Measurements from ENCODE around the gene LRMDA. TPM values are rescaled to one million over a fixed set of nuclear protein-coding genes. Genes with fewer than 3 reads are reported as not detected.

Gene LRMDA
- total and polyA plus RNA-seq, 2 donors (not counting 3 experiments of a cell fraction or from before 2014, with no cell fraction given) = 9.7 to 18.0 TPM

DNA sequence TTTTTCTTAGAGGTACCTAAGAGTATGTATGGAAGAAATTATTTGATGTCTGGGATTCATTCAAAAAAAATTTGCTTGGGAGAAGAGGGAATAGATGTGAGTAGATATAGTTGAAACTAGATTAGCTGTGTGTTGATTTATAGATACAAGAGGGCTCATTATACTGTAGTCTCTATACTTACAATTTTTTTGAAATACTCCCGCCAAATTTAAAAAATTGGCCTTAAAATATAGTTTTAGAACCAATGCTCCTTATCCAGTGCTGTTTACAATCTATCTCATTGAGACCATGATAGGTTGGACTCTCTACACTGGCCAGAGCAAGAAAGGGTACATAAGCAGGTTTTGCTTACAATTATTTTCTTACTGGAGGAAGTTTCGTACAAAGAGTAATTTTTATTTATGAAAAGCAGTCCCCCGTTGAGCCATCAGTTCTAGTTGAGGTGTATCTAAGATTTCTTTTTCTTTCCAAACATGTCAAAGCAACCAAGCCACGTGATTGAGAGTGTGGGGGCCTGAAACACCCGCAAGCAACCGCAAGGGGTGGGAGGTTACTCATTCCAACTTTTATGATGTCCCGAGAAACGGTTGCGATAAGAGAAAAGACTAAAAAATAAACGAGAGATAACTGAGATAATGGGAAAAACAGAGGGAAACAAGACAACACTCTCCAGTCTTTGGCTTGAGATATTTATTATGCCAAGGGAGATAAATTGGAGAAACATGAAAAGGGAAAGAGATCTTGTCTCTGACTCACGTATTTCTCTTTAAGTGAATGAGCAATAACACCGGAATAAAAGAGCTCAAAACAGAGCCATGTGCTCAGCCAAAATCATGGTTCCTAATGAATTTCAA lies 729.2 kb downstream of the LRMDA start:
- no peaks in the 10 kb centered on the region for H3K4me1 ChIP-seq (ENCODE audit: control insufficient read depth, extremely low read depth, insufficient read depth, low read length)
- H3K4me3 ChIP-seq (replicated peaks in 1 of 3; ENCODE audit: insufficient read depth in 1 of 3, low read depth in 1 of 3, low read length in 3 of 3) = no peak overlapping the region
- H4K20me1 ChIP-seq (replicated peaks; ENCODE audit: control insufficient read depth, extremely low read depth, insufficient read depth, low read length) = no peaks in the 10 kb centered on the region
- H3K4me2 ChIP-seq (ENCODE audit: insufficient read depth, low read length) = no peak overlapping the region
- ChIA-PET POLR2A (no interaction called here), CTCF (interaction anchor here (0.6 to 1.1 kb wide), 2 partner anchors 19 to 24 kb away, joined by 3 to 4 read pairs; no protein-coding TSS in a partner anchor)
- no peaks in the 10 kb centered on the region for H3K79me2 ChIP-seq (ENCODE audit: control insufficient read depth, insufficient read depth, low read length)
- H2AFZ ChIP-seq (ENCODE audit: low read depth, low read length) = no peak overlapping the region
- no peak overlapping the region for H3K9ac ChIP-seq (replicated peaks; ENCODE audit: extremely low read depth, insufficient read depth, low read length)
- dilution Hi-C loops (cut with MboI; ENCODE audit: extremely low pct_ligation_motif_present, low sequenced_read_pairs) (no loop called here), intact Hi-C loops (cut with micrococcal nuclease) (no loop called here)
- no peaks in the 10 kb centered on the region for H3K27me3 ChIP-seq (ENCODE audit: control insufficient read depth in 2 of 2, insufficient read depth in 2 of 2, low read length in 2 of 2)
- no peak overlapping the region for H3K27ac ChIP-seq (ENCODE audit: insufficient read depth, low read depth, low read length)
- DNase-seq (ENCODE audit: low read depth, low spot score) (no peak), FAIRE-seq (no peak)
- TF ChIP-seq MAX (IDR thresholded peaks at IDR 0.05; ENCODE audit: insufficient read depth, insufficient read length) = no peak
- no peak for TF ChIP-seq FOS (IDR thresholded peaks at IDR 0.05; ENCODE audit: borderline replicate concordance, insufficient read depth, low read length)
- no peak for TF ChIP-seq GATA2 (IDR thresholded peaks at IDR 0.05; ENCODE audit: insufficient read depth, insufficient read length, low read depth, low read length)
- TF ChIP-seq POLR2A (IDR thresholded peaks at IDR 0.05; ENCODE audit: low read depth, low read length) = no peak
- TF ChIP-seq POLR2AphosphoS5 (IDR thresholded peaks at IDR 0.05; ENCODE audit: insufficient read depth, low read depth, low read length) = no peak
- TF ChIP-seq, protein P1, sequence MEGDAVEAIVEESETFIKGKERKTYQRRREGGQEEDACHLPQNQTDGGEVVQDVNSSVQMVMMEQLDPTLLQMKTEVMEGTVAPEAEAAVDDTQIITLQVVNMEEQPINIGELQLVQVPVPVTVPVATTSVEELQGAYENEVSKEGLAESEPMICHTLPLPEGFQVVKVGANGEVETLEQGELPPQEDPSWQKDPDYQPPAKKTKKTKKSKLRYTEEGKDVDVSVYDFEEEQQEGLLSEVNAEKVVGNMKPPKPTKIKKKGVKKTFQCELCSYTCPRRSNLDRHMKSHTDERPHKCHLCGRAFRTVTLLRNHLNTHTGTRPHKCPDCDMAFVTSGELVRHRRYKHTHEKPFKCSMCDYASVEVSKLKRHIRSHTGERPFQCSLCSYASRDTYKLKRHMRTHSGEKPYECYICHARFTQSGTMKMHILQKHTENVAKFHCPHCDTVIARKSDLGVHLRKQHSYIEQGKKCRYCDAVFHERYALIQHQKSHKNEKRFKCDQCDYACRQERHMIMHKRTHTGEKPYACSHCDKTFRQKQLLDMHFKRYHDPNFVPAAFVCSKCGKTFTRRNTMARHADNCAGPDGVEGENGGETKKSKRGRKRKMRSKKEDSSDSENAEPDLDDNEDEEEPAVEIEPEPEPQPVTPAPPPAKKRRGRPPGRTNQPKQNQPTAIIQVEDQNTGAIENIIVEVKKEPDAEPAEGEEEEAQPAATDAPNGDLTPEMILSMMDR (IDR thresholded peaks at IDR 0.05; ENCODE audit: extremely low read depth in 1 of 2, insufficient read depth in 1 of 2, low read depth in 1 of 2, low read length in 2 of 2) = no peak
- no peak for TF ChIP-seq JUN (IDR thresholded peaks at IDR 0.05; ENCODE audit: borderline replicate concordance, insufficient read depth, insufficient read length, low read depth)
- no peak for TF ChIP-seq EZH2 (IDR thresholded peaks at IDR 0.05; ENCODE audit: borderline replicate concordance, low read depth, low read length, severe bottlenecking)
- TF ChIP-seq MYC (IDR thresholded peaks at IDR 0.05; ENCODE audit: low read depth, low read length) = no peak
- H3K36me3 ChIP-seq (ENCODE audit: control insufficient read depth in 2 of 2, extremely low read depth in 1 of 2, insufficient read depth in 2 of 2, low read length in 2 of 2) = no peaks in the 10 kb centered on the region
- BruUV-seq (replicated peaks) = no TSS peak
- no peaks in the 10 kb centered on the region for H3K9me1 ChIP-seq (replicated peaks; ENCODE audit: control insufficient read depth, extremely low read depth, insufficient read depth, low read length)
- H3K9me3 ChIP-seq (replicated peaks; ENCODE audit: control insufficient read depth, insufficient read depth, low read length) = no peaks in the 10 kb centered on the region
